ENCODE results near the gene COX17.

Gene COX17

DNA sequence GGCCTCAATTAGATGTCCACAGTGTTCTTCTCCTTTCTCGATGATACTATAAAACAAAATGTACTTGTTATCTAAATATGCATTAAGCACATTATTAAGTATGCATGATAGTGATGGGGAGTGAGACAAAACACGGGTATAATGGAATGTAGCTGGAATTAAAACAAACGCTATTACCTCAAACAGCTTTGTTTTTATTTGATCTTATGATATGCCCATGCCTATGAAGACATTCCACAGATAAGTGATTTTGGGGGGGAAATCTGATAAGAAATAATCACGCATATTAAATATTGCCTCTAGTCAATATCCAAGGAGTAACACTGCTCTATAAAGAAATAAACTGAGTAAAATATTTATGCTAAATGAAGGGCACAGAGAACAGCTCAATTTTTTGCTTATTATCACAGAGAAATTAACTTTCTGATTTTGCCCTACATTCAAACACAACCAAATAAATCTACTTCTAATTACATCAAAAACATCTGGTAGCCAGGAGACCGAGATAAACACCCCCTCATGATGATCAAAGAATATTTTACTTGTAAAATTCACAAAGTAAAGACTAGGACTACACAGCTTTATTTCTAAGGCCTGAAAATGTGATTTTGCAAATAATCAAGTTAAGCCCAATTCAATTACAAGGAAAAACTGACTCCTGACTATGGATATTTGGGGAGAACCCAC, 1.9 kb downstream of the COX17 start:
- DNase-seq (ENCODE audit: low read depth in 2 of 2, low spot score in 1 of 2), result no peak

DNA sequence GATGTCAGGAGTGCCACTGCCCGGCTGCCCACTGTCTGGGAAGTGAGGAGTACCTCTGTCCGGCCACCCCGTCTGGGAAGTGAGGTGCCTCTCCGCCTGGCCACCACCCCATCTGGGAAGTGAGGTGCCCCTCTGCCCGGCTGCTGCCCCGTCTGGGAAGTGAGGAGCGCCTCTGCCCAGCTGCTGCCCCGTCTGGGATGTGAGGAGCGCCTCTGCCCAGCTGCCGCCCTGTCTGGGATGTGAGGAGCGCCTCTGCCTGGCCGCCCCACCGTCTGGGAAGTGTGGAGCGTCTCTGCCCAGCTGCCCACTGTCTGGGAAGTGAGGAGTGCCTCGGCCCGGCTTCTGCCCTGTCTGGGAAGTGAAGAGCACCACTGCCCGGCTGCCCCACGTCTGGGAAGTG, 3.3 kb downstream of the COX17 start:
- DNase-seq (ENCODE audit: low read depth in 2 of 2, low spot score in 1 of 2), result no peak

DNA sequence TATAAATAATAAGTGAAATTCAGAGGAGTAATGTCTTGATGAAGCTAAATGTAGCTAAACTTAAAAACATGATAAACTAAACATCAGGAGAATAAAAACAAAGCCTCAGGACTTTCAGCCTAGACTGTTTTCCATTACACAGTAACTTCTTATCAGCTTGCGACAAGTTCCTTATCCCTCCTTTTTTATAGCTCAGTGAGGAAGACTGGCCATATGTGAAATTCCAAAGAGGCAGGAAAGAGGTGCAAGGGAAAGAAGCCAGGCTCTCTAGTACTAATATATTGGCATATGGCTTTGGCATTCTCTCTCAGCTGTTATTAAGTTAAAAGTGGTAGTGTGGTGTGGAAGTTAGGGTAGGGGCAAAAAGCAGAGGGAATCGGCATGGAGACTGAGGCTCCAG, 4.4 kb downstream of the COX17 start:
- DNase-seq (ENCODE audit: low read depth in 2 of 2, low spot score in 1 of 2), result no peak

DNA sequence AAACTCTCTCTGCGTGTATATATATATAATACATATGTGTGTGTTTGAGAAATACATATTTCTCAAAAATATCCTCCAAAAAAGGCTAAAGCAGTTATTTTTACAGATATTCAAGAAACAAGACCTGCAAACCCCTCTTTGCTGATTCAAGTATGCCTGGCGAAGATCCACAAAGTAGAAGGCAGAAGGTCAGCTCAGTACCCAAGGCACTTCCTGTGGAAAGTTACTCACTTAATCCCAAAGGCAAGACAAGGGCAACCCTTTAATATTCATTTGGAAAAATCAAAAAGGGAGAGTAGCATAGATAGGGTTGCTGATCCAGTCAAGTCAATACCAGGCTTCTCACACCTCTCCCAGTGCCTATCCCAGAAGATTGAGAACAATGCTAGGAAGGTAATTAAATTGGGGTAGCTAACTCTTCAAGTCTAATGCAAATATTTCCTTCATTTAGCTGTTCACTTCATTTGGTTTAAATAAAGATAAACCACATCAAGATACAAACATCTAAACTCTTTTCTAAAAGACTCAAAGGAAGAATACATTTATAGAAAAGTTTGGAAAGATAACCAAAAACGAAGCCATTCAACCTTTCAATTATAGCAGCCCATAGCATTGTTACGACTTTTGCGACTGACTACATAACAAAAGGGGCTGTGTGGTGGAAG, 7.2 kb downstream of the COX17 start:
- DNase-seq (ENCODE audit: low read depth in 2 of 2, low spot score in 1 of 2), result no peak

DNA sequence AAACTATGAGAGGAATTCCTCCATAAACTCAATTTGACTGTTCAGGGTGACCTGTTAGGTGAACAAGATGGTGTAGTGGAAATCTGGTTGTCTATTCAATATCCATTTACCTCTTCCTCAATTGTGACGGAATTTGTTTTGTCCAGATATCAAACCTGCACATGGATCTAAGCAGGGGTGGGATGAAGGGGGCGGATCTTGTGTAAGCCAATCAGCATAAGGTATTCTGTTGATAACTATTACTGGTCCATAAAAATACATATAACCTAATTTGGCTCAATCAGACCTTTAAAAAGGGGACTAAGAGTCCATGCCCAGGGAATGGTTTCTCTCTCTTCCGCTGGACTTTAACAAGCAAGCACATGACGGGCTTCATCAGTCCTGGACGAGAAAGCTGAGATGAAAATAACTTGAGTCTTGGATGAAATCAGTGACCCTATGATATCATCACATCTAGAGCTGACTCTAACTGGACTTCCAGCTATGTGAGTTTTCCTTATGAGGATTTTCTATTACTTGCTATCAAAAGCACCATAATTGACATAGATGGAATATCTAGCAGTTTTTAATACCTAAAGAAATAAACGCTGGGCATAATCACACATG, 11.1 kb downstream of the COX17 start:
- DNase-seq (ENCODE audit: low read depth in 2 of 2, low spot score in 1 of 2), result no peak

DNA sequence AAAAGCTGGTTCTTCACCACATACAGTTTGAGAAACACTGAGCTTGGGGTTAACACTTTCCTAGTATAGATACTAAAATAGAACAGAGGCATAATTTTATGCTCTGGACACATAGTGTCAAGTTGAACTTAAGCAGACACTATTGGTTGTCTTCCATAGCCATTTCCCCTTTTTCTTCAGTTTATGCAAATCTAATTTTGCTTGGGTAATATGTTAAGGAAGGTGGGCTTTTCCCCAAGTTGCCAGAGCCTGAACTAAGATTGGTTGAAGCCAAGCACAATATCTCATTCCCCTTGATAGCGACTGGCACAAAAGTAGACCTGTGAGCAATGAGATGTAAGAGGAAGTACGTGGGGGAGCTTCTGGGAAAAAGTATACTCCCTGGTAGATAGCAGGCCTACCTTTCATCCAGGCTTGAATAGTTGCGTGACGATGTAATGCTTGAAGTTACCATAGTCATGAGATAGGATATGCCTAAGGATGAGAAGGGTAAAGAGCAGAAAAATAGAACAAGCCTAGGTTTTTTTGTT, 12.3 kb downstream of the COX17 start:
- no peak for DNase-seq (ENCODE audit: low read depth in 2 of 2, low spot score in 1 of 2)

DNA sequence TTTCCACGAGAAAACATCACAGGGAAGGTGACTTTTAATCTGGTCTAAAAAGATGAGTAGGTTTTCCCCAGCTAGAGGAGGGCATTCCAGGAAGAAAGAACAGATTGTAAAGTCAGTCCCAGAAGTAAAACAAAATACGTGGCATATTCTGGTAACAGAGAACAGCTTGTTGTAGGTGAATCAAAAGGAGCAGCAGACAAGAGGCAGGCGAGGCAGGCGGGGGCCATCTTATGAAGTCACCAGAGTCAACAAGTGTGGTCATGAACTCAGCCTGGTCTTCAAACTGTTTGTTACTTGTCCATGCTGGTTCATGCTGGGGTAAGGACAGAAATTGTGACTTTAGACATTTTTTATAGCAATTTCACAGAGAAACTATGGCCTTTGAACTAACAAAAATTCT, 12.8 kb downstream of the COX17 start:
- DNase-seq (ENCODE audit: low read depth in 2 of 2, low spot score in 1 of 2), result no peak

DNA sequence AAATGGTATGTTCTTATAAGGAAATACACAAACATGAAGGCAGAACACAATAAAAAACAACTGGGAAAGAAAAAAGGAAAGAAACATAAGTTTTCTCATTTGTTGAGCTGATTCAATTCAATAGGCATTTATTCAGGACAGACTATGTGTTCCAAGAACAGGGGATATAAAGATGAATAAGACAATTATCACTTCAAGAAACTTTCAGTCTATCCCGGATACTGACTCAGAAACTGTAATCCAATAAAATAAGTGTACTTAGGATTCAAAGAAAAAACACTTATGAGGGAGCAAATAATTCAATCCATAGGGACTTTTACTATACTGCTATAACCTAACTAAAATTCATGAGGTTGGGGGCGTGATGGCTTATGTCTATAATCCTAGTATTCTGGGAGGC, 13.3 kb downstream of the COX17 start:
- no peak for DNase-seq (ENCODE audit: low read depth in 2 of 2, low spot score in 1 of 2)

DNA sequence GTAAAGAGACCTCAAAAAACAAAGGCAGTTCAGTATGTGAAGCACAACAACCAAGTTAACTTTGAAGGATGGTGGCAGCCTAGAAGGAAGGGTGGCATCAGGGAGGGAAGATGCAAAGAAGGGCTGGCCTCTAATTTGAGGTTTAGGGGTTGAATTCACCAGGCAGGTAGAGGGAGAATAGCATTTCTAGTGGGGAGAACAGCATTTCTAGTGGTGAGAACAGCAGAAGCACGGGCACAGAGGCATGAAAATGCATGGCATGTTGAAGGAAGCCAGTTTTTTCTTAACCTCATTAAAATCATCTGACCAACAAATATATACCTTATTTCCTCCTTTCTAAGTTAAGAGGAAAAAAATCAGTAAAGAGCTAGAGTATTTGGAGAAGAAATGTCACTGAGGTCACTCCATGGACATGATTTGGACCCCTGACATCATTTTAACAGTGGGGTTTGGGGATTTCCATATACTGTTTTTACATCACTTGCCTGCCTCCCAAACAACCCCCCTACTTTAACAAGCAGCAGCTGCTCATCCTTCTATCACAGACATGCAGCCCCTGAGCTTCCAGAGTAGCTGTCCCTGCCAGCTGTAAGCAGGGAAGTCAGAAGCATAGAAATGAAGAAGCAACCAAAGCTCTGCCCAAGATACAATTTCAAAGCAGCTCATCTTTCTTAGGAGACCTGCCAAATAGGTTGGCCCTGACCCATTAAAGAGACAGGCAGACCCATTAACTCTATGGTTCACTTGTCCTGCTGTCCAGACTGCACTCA, 14.4 kb downstream of the COX17 start:
- DNase-seq (ENCODE audit: low read depth in 2 of 2, low spot score in 1 of 2), result no peak

DNA sequence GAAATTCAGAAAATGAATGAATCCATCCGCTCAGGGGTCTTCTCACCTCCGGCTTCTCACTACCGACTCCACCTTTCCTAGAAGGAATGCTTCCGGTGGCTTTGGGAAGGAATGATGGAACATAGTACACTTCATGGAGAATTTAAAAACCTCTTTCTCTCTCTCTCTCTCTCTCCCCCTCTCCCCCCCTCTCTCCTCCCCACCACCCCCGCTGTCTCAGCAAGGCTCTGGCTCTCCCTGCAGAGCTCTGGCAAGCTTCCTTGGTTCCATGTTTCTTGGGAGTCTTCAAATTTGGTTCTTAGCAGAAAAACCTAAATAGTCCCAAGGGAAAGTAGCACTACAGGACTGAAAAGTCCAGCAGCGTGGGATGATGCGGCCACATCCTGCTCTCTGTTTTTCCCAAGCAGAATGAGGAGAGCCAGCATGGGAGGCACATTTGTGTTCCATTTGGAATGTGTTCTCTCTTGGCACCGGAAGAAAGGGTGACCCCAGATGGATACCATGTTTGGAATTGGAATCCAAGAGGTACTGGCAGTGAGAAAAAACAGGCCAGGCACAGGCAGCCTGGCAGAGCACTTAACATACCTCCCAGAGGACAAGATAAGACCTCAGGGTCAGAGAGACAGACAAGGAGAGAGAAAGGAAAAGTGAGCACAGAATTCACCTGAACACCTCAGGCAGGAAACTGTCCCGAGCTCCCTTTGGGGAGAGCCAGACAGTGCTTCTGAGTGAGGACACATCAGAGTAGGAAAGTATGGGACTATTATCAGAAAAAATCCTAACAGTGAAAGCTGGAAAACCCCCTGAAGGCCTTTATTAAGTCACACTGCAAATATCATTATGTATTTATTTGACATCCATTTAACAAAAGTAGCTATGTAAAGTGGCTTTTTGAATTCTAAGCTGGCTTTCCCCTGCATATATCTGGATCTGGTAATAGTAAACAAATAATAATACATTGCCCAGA, 16.4 kb downstream of the COX17 start, which contains the start of gene POPDC2:
Gene POPDC2 (minus strand): TSS at position 116 of the 967 bp plus-strand sequence. CDS start 166 bp downstream, outside the sequence.
- no peak for DNase-seq (ENCODE audit: low read depth in 2 of 2, low spot score in 1 of 2)

DNA sequence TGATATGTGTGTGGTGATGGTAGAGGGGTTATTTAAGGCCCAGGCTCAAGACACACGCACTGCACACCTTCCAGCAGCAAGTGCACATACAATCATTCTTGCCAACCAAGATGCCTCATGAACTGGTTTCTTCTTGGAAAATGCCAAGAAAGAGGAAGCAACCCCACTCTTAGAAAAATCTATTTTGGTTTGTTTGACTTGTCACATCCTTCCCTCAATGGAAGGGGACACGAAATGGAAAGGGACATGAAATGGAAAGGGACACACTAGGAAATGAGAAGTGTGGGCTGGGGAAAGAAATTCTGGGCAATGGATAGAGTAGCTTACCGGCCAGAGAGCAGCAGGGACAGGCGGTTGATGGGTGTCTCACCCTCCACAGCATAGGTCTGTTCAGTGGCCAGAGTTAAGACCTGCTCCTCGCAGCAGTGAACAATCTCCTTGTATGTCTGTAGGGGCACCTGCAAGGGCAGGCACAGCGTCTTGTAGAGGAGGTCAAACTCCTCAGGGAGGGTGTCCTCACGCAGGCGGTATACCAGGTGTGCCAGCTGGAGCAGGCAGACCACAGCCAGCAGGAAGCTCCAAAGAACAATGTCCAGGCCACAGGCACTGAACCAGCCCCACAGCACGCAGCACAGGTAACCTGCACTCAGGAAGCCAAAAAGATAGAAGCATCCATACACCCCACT, 17.5 kb downstream of the COX17 start:
- DNase-seq (ENCODE audit: low read depth in 2 of 2, low spot score in 1 of 2), result no peak

DNA sequence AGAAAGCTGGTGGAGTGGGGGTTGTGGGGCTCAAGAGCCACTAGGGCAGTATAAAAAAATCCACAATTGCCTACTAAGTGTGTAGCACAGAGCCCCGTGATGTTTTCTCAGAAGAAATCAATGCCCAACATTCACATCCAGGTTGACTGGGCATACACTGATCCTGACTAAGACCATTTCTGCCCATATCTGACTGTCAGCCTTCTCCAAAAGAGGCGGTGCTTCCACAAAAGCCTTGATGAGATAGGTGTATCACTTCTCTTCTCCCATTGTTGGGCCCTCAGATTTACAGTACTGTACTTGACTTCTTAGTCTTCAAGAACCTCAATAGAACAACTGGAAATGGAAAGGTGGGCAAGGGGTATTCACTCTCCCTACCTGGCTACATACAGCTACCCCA, 18.2 kb downstream of the COX17 start:
- no peak for DNase-seq (ENCODE audit: low read depth in 2 of 2, low spot score in 1 of 2)

DNA sequence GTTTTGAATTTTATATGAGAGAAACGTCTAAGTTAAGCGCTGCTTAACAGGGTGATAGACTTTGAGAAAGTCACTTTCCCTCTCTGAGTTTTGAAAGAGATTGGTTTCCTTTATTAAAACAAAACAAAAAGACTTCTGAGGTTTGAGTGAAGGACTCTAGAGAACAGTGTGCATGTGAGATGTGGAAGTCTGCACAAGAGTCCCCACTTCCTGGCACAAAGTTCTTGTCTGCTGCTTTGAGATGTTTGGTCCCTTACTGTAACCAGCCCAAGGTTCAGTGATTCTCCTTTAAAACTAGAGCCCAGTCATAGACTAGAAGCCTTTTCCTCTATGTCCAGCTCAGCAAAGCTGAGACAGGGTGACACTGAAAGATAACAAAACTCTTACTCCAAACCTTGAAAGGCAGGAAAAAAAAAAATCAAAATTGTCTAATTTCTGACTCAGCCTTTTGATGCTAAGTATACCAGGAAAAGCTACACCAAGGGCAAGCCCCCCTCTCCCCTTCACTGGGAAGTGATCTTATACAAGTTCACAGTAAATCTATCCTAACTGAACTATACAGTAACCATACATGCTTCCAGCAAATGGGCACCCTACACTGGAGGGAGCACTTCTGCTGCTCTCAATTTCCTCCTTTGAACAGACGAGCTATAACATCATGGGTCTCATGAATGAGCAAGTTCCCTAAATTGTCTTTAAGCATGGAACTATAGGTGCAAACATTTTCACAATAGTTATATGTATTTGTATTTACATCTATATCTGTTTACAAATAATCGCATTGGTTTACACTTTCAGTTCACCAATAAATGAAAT, 19.1 kb downstream of the COX17 start:
- no peak for DNase-seq (ENCODE audit: low read depth in 2 of 2, low spot score in 1 of 2)

DNA sequence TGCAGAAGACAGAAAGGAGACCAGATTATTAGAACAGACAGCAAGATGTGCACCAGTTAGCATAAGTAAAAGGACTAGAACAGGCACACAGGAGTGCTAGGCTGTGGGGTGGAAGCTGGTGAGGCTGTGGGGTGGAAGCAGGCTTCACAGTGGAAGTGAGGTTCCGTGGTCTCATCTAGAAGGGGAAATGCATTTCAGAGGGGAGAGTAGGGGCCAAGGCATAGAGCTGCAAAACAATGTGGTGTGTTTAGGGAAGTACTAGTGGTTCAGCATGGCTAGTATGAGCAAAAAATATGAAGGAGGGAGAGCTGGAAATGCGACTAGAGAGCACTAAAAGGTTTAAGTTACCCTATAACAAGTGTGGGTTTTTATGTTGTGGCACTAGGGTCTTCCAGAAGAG, 23.3 kb downstream of the COX17 start:
- DNase-seq (ENCODE audit: low read depth in 2 of 2, low spot score in 1 of 2), result no peak

DNA sequence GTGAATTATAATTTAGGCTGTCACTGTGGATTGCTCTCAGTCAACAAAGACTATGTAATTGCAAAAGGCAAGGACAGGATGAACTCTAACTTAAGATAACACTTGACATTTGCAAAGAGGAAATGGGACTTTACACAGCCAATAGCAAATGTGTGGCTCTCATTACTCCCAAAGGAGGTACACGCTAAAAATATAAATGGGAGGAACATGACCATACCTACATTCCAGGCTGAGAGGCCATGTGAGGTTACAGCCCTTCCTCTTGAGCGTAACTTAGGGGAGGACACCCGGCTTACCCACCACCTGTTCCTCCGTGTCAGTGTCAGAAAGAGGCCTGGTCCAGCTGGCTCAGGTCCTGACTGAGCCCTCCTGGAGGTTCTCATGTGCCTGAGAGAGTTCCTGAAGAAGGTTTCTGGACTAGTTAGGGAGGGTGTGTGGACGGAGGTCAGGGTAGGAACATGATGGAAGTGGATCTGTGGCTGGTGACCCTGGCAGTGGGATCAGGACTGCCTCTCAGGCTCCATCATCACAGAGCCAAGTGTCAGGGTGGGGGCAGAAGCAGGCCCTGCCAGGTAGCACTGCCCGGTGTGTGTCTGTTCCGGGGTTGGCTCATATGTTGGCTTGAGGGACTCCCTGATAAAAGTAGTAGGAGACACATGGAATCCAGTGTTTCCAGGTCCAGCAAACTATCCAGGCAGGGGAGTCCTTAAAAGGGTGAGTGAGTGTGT, 24.7 kb downstream of the COX17 start:
- DNase-seq (ENCODE audit: low read depth in 2 of 2, low spot score in 1 of 2), result no peak

DNA sequence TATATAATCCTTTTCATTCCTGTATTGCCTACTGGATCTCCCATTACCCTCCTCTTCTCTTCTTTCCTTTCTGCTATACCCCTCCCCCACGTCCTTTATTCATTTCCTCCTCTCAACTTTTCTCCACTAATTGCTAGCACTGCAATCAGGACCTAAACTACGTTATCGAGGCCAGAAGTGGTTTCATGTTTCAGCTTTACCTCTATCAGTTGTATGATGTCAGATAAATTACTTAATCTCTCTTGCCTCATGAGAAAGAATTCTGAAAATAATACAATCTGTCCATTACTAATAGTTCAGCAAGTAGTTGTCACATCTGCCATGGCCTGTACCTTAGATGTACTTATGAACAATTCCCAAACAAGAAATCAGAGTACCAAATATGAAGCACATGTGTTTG, 27.4 kb downstream of the COX17 start:
- DNase-seq (ENCODE audit: low read depth in 2 of 2, low spot score in 1 of 2), result no peak

DNA sequence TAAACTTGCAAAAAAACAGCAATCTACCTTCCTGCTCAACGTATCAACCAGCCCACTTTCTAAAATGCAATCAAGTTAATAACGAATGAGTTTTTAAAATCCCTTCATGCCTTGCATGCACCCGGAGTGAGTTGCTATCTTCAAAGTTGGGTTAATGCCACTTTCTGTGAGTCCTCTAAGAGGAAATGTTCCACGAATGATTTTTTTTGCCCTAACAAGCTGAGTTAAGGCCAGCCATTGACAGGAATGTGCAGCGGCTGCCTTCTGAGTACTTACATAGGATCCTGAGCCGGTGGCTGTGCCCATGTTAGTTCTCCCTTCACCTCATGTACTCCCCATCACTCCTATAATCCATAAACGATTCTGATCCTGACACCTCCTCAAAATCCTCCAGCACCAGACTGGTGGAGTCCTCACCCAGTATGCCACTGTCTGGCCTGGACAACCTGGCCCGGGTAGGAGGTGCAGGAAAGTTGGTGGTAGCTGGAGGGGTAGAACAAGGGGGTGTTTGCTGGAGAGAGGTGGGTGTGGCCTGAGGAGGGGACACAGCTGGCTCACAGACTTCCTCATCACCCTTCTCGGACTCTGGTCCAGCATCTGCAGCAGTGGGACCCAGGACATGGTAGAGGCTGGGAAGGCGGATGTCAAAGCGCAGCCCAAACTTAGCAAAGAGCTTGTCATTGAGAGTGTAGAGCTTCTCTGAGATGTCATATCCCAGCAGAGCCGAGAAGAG, 29.2 kb downstream of the COX17 start:
- DNase-seq (ENCODE audit: low read depth in 2 of 2, low spot score in 1 of 2), result no peak

DNA sequence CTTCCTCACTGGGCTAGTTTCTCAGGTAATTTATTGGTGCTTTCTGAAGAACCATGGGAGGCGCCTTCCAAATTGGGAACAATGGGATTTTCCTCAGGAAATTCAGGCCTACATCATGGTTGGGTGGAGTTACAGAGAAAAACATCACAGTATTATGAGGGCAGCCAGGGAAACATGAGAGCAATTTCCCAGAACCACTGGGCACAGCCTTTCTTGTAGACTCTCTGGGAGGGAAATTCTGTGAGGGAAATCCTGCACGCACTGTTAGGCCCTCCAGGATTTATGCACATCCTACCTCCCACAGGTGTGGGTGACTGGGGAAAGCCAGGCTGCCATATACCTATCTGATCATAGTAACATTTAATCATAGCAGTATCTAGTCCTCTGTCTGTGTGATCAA, 30.0 kb downstream of the COX17 start:
- no peak for DNase-seq (ENCODE audit: low read depth in 2 of 2, low spot score in 1 of 2)

All from stimulated activated CD8-positive, alpha-beta memory T cell treated with anti-CD3 and anti-CD28 coated beads, Interleukin-4, amount 100 ng/mL, for 4 hours (primary cell).